PC-3 (cell line): ENCODE measurements around the gene KLHL34. TPM values are rescaled to one million over a fixed set of nuclear protein-coding genes. Genes with fewer than 3 reads are reported as not detected.

Source experiments
- ATAC-seq: fragments of 200-7000 bp; cut with Tn5 transposase; 2 replicates; pipeline ENCODE4 v1.9.1; 2020; ENCODE audit warnings: mild to moderate bottlenecking, moderate library complexity
- BruUV-seq: library from RNA; stranded (reverse); fragments of 400-500 nt; replicated peaks from 2 replicates; lab custom pipeline; 2021; lab: Mats Ljungman, UMichigan
- CTCF ChIA-PET: fragments of 300-600 bp; sonication (Branson Sonifier 250); formaldehyde crosslinking; loops from one replicate; lab custom pipeline; 2022; ENCODE audit warnings: antibody characterized with exemption; lab: Charles Lee
- POLR2A ChIA-PET: fragments of 300-600 bp; sonication (Branson Sonifier 250); formaldehyde crosslinking; loops from one replicate; lab custom pipeline; 2022; ENCODE audit warnings: antibody characterized with exemption; ENCODE audit not compliant: unreplicated experiment; lab: Charles Lee
- DNase-seq: peaks from one replicate; pipeline ENCODE4 v3.0.0-alpha.2; 2015
- H2AFZ ChIP-seq: fragments of 300-600 bp; sonication (generic); 2 replicates; pipeline ENCODE4 v1.6.0; 2016; ENCODE audit warnings: antibody characterized with exemption, low read length
- H3F3A ChIP-seq: fragments of 300-600 bp; sonication (generic); one replicate; pipeline ENCODE4 v1.6.0; 2017; ENCODE audit warnings: antibody characterized with exemption, low read length, control low read depth, mild to moderate bottlenecking; ENCODE audit not compliant: unreplicated experiment
- H3K27ac ChIP-seq: fragments of 300-600 bp; sonication (generic); 2 replicates; pipeline ENCODE4 v1.5.1; 2016; ENCODE audit warnings: mild to moderate bottlenecking, low read length
- H3K27me3 ChIP-seq: fragments of 300-600 bp; sonication (generic); 2 replicates; pipeline ENCODE4 v1.6.1; 2016; ENCODE audit warnings: low read length, mixed read lengths
- H3K36me3 ChIP-seq: fragments of 300-600 bp; sonication (generic); 2 replicates; pipeline ENCODE4 v1.6.1; 2016; ENCODE audit warnings: low read depth, mixed run types, low read length, mixed read lengths
- H3K4me1 ChIP-seq: fragments of 300-600 bp; sonication (generic); 2 replicates; pipeline ENCODE4 v1.5.1; 2016; ENCODE audit warnings: low read length; ENCODE audit not compliant: insufficient read depth
- H3K4me2 ChIP-seq: fragments of 300-600 bp; sonication (generic); 2 replicates; pipeline ENCODE4 v1.6.0; 2016; ENCODE audit warnings: low read length
- H3K4me3 ChIP-seq: fragments of 300-600 bp; sonication (generic); 2 replicates; pipeline ENCODE4 v1.5.1; 2016; ENCODE audit warnings: mild to moderate bottlenecking, low read length, mixed read lengths
- H3K79me2 ChIP-seq: fragments of 300-600 bp; sonication (generic); 2 replicates; pipeline ENCODE4 v1.6.1; 2017; ENCODE audit warnings: low read length, mixed read lengths
- H3K9ac ChIP-seq: fragments of 300-600 bp; sonication (generic); 2 replicates; pipeline ENCODE4 v1.6.0; 2016; ENCODE audit warnings: mild to moderate bottlenecking, low read length
- H3K9me2 ChIP-seq: fragments of 300-600 bp; sonication (generic); replicated peaks from 2 replicates; pipeline ENCODE4 v1.6.1; 2016; ENCODE audit warnings: mixed run types, low read length, mixed read lengths
- H3K9me3 ChIP-seq: fragments of 300-600 bp; sonication (generic); 2 replicates; pipeline ENCODE4 v1.6.1; 2016; ENCODE audit warnings: low read length, mixed read lengths
- H4K20me1 ChIP-seq: fragments of 300-600 bp; sonication (generic); 2 replicates; pipeline ENCODE4 v1.6.1; 2016; ENCODE audit warnings: low read length, mixed read lengths
- EZH2 ChIP-seq: fragments of 300-600 bp; sonication (generic); IDR thresholded peaks from one replicate; pipeline ENCODE4 v1.6.1; 2017; ENCODE audit warnings: antibody characterized with exemption, mild to moderate bottlenecking, low read length; ENCODE audit not compliant: unreplicated experiment
- EZH2phosphoT487 ChIP-seq: fragments of 300-600 bp; sonication (generic); IDR thresholded peaks from 2 replicates; pipeline ENCODE4 v1.6.1; 2018; ENCODE audit warnings: mild to moderate bottlenecking, antibody characterized with exemption, low read length, borderline replicate concordance
- intact Hi-C: fragments of 100-400 bp; cut with micrococcal nuclease; formaldehyde crosslinking; loops from 2 replicates; pipeline ENCODE4 v1.9.0; 2023
- total RNA-seq: library from RNA; depleted of rRNA; stranded (reverse); fragments of >200 nt; gene quantifications from 2 replicates; pipeline ENCODE4 v1.2.3, GENCODE V29; 2014
- TF ChIP-seq, protein P1 (sequence below): fragments of 300-600 bp; sonication (generic); conservative IDR thresholded peaks from 2 replicates; pipeline ENCODE4 v1.5.1; 2017; ENCODE audit warnings: antibody characterized with exemption, low read depth, mild to moderate bottlenecking, low read length

KLHL34 gene
- total RNA-seq, 1 experiment from 2014 or later = not detected

DNA sequence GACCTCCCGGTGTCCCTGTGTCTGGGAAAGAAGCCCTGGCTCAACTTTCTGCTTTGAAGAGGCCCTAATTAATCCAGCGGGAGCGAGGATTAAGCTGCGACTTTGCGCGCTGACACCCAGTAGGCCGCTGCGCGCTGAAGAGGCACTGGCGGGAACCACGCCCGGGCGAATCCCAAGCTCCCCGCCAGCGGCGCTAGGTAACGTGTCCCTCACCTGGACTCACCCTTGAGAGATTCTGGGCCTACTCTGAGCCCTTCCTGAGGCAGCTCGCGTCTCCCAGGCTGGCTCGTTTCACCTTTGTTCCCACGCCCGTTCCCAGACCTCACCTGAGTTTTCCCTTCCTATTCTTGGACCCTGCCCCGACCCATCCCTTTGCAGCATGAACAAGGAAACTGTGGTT lies 616 bp upstream of the KLHL34 start:
- H3K4me2 ChIP-seq = no peak overlapping the region
- DNase-seq (no peak), ATAC-seq (no peak)
- no peaks in the 10 kb centered on the region for H3K9me2 ChIP-seq
- H3K4me3 ChIP-seq = no peak overlapping the region
- ChIA-PET POLR2A (no interaction called here), CTCF (no interaction called here)
- H3F3A ChIP-seq = no peaks in the 10 kb centered on the region
- H3K79me2 ChIP-seq = no peaks in the 10 kb centered on the region
- intact Hi-C loops = no loop called here
- no peaks in the 10 kb centered on the region for H3K36me3 ChIP-seq
- H3K9ac ChIP-seq = no peak overlapping the region
- peaks cover 14% of the 10 kb centered on the region for H3K4me1 ChIP-seq
- no peaks in the 10 kb centered on the region for H4K20me1 ChIP-seq
- TF ChIP-seq EZH2 = no peak
- no peak for TF ChIP-seq EZH2phosphoT487
- TF ChIP-seq, protein P1, sequence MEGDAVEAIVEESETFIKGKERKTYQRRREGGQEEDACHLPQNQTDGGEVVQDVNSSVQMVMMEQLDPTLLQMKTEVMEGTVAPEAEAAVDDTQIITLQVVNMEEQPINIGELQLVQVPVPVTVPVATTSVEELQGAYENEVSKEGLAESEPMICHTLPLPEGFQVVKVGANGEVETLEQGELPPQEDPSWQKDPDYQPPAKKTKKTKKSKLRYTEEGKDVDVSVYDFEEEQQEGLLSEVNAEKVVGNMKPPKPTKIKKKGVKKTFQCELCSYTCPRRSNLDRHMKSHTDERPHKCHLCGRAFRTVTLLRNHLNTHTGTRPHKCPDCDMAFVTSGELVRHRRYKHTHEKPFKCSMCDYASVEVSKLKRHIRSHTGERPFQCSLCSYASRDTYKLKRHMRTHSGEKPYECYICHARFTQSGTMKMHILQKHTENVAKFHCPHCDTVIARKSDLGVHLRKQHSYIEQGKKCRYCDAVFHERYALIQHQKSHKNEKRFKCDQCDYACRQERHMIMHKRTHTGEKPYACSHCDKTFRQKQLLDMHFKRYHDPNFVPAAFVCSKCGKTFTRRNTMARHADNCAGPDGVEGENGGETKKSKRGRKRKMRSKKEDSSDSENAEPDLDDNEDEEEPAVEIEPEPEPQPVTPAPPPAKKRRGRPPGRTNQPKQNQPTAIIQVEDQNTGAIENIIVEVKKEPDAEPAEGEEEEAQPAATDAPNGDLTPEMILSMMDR = no peak
- no peak overlapping the region for H3K27ac ChIP-seq
- no peaks in the 10 kb centered on the region for H3K27me3 ChIP-seq
- no peaks in the 10 kb centered on the region for H3K9me3 ChIP-seq
- H2AFZ ChIP-seq = no peak overlapping the region
- no TSS peak for BruUV-seq

DNA sequence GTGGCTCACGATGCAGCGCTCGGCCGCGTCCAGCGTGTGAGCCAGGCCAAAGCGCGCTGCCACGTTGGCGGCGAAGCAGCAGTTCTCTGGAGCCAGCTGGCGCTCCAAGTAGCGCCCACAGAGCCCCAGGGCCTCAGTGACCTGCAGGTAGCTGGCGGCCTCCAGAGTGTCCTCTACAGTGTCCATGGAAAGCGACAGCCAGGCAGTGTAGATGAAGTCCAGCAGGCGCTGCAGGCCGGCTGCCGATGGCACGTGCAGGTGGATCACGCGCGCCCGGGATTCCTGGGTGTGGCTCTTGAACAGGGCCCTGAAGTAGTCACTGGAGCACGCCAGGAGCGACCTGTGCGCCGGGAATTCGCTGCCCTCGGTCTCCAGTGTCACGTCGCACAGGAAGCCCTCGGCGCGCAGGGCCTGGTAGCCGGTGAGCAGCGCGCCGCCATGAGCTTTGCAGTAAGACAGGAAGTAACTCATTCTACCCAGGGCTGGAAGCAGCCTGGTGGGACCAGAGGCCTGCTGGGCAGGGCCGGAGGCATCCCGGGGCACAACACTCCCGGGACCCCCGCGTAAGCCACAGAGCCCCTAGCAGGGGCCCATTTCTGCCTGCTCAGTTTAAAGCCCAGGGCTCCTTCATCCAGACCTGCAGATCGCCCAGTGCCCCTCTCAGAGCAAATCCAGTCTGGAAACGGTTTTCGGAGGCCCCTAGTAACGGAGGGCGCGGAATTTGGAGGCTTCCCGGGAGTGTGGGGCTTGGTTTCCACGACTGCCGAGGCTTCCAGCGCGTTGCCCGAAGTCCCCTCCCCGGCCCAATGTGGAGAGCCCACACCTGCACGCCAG lies 595 bp downstream of the KLHL34 start:
- POLR2A ChIA-PET = no interaction called here
- DNase-seq (no peak), ATAC-seq (no peak)
- Histone ChIP-seq H3K4me1 (peaks cover 14% of the 10 kb centered on the region), H3F3A (no peaks in the 10 kb centered on the region), H3K9ac (no peak overlapping the region), H3K27me3 (no peaks in the 10 kb centered on the region), H3K79me2 (no peaks in the 10 kb centered on the region), H3K36me3 (no peaks in the 10 kb centered on the region), H4K20me1 (no peaks in the 10 kb centered on the region), H2AFZ (no peak overlapping the region), H3K4me2 (no peak overlapping the region), H3K4me3 (no peak overlapping the region), H3K9me2 (no peaks in the 10 kb centered on the region), H3K27ac (no peak overlapping the region), H3K9me3 (no peaks in the 10 kb centered on the region)
- intact Hi-C loops = no loop called here
- CTCF ChIA-PET = no interaction called here
- no TSS peak for BruUV-seq
- TF ChIP-seq, protein P1 = no peak
- TF ChIP-seq EZH2phosphoT487 (no peak), EZH2 (no peak)

DNA sequence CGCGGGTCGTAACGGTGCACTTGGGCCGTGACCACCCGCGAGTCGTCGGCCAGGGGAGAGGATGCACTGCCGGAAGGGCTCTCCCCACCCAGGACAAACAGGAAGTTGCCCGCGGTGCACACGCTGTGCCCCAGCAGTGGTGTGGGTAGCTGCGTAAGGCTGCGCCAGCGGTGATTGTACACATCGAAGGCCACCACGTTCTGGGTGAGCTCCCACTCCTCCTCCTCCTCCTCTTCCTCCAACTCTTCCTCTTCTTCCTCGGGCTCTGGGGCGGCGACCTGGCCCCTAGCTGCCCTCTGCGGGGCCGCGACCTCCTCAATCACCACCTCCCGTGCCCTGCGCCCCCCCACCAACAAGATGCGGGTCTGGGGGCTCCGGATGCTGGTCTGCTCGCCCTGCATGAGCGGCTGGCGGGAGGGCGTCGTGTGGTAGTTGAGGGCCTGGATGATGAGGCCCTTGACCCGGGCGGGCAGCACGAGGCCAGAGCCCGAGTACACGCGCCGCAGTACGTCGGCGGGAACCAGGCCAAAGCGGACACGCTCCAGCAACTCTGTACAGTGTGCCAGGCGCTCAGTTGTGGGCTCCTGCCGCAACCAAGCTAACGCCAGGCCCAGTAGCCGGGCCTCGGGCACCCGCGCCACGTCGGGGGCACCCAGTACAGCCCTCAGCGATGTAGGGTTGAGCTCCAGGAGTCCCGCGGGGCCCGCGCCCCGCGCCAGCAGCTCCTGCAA lies 1.4 kb downstream of the KLHL34 start:
- Histone ChIP-seq H2AFZ (no peak overlapping the region), H3K9me3 (no peaks in the 10 kb centered on the region), H3K4me2 (no peak overlapping the region), H3K36me3 (no peaks in the 10 kb centered on the region), H3K27ac (no peak overlapping the region), H3K9ac (no peak overlapping the region), H3K4me3 (no peak overlapping the region), H3K79me2 (no peaks in the 10 kb centered on the region), H3K27me3 (no peaks in the 10 kb centered on the region), H4K20me1 (no peaks in the 10 kb centered on the region), H3K4me1 (peaks cover 10% of the 10 kb centered on the region), H3F3A (no peaks in the 10 kb centered on the region), H3K9me2 (no peaks in the 10 kb centered on the region)
- intact Hi-C loops = no loop called here
- BruUV-seq = no TSS peak
- CTCF ChIA-PET = no interaction called here
- POLR2A ChIA-PET = no interaction called here
- ATAC-seq (no peak), DNase-seq (no peak)
- TF ChIP-seq, protein P1 = no peak
- TF ChIP-seq EZH2phosphoT487 (no peak), EZH2 (no peak)
